H1 (cell line): Measurements from ENCODE around the gene PGAP2. TPM values are rescaled to one million over a fixed set of nuclear protein-coding genes. Genes with fewer than 3 reads are reported as not detected.

Source experiments
- CTCF ChIA-PET: fragments of 300-600 bp; sonication (Branson Sonifier 250); formaldehyde crosslinking; loops from one replicate; lab custom pipeline; 2021; ENCODE audit not compliant: partially characterized antibody; lab: Charles Lee
- POLR2A ChIA-PET: fragments of 300-600 bp; sonication (Branson Sonifier 250); formaldehyde crosslinking; loops from one replicate; lab custom pipeline; 2021; ENCODE audit warnings: inconsistent platforms; ENCODE audit not compliant: partially characterized antibody; lab: Charles Lee
- DNase-seq, 2 experiments: peaks; one replicate each; pipeline versions ENCODE4 v3.0.0 to v3.0.0-alpha.2; 2010 to 2022; ENCODE audit warnings: low spot score in 2 of 2, low read depth in 1 of 2, mixed read lengths in 1 of 2
- FAIRE-seq: peaks from 2 replicates; lab custom pipeline; 2011; peaks lifted over from hg19 to GRCh38; lab: Jason Lieb, UNC
- H2AFZ ChIP-seq: 2 replicates; pipeline ENCODE4 v1.8.1; 2012; ENCODE audit warnings: low read length, inconsistent platforms
- H2AK5ac ChIP-seq: 2 replicates; pipeline ENCODE4 v1.6.1; 2013; ENCODE audit warnings: low read depth, low read length
- H2BK120ac ChIP-seq: replicated peaks from 2 replicates; pipeline ENCODE3; 2013; ENCODE audit warnings: low read depth, low read length, inconsistent platforms
- H2BK12ac ChIP-seq: 2 replicates; pipeline ENCODE4 v1.6.1; 2013; ENCODE audit warnings: low read depth, low read length
- H2BK15ac ChIP-seq: 2 replicates; pipeline ENCODE4 v1.6.1; 2013; ENCODE audit warnings: low read length
- H2BK20ac ChIP-seq: 2 replicates; pipeline ENCODE4 v1.6.1; 2013; ENCODE audit warnings: low read length
- H2BK5ac ChIP-seq: 2 replicates; pipeline ENCODE4 v1.6.1; 2013; ENCODE audit warnings: low read depth, low read length
- H3K14ac ChIP-seq: 2 replicates; pipeline ENCODE4 v1.6.1; 2013; ENCODE audit warnings: inconsistent platforms; ENCODE audit not compliant: insufficient read length
- H3K18ac ChIP-seq: 2 replicates; pipeline ENCODE4 v1.6.1; 2013; ENCODE audit warnings: low read length; ENCODE audit errors: extremely low read depth
- H3K23ac ChIP-seq: 2 replicates; pipeline ENCODE4 v1.6.1; 2013; ENCODE audit warnings: inconsistent platforms; ENCODE audit not compliant: insufficient read length
- H3K23me2 ChIP-seq: 2 replicates; pipeline ENCODE4 v1.6.1; 2013; ENCODE audit warnings: low read depth, low read length
- H3K27ac ChIP-seq: 2 replicates; pipeline ENCODE4 v1.6.1; 2011; ENCODE audit warnings: low read depth, low read length, inconsistent platforms
- H3K27me3 ChIP-seq, 4 experiments: replicated peaks in 1 of 4; 1 replicate in 1 of 4; 2 replicates in 3 of 4; pipeline versions ENCODE4 v1.6.1 to v1.8.1; 2011 to 2013; ENCODE audit warnings: low read length in 3 of 4, mild to moderate bottlenecking in 3 of 4, inconsistent platforms in 2 of 4, mixed read lengths in 2 of 4, moderate library complexity in 1 of 4; ENCODE audit not compliant: control insufficient read depth in 3 of 4, insufficient read depth in 3 of 4; ENCODE audit errors: extremely low read depth in 1 of 4
- H3K36me3 ChIP-seq, 4 experiments: 2 replicates each; pipeline versions ENCODE4 v1.6.1 to v1.8.1; 2011 to 2013; ENCODE audit warnings: mild to moderate bottlenecking in 4 of 4, low read length in 3 of 4, moderate library complexity in 2 of 4, control low read depth in 1 of 4, inconsistent platforms in 1 of 4; ENCODE audit not compliant: insufficient read depth in 4 of 4, control insufficient read depth in 2 of 4
- H3K4ac ChIP-seq: replicated peaks from 2 replicates; pipeline ENCODE3; 2013; ENCODE audit warnings: low read length, low read depth, mixed read lengths, inconsistent platforms; ENCODE audit not compliant: insufficient read length
- H3K4me1 ChIP-seq, 4 experiments: replicated peaks in 1 of 4; 1 replicate in 1 of 4; 2 replicates in 3 of 4; pipeline versions ENCODE4 v1.6.1 to v1.8.1; 2011 to 2013; ENCODE audit warnings: low read length in 3 of 4, inconsistent platforms in 2 of 4, mixed read lengths in 1 of 4; ENCODE audit not compliant: insufficient read depth in 4 of 4, control insufficient read depth in 3 of 4
- H3K4me2 ChIP-seq, 2 experiments: 2 replicates each; pipeline versions ENCODE4 v1.6.1 to v1.8.1; 2011 to 2013; ENCODE audit warnings: low read depth in 2 of 2, low read length in 2 of 2, control low read depth in 1 of 2, inconsistent platforms in 1 of 2, mild to moderate bottlenecking in 1 of 2; ENCODE audit not compliant: insufficient read depth in 1 of 2
- H3K4me3 ChIP-seq, 4 experiments: fragments of 200-600, 300-600 bp in 1 of 4; sonication (generic), shearing (Covaris generic), sonication (Bioruptor Twin) in 1 of 4; 2 replicates each; pipeline versions ENCODE4 v1.5.1 to v1.8.1; 2011 to 2016; ENCODE audit warnings: low read length in 4 of 4, low read depth in 3 of 4, control low read depth in 2 of 4, inconsistent platforms in 2 of 4, mild to moderate bottlenecking in 2 of 4, mixed read lengths in 1 of 4, moderate library complexity in 1 of 4; ENCODE audit not compliant: insufficient read depth in 2 of 4; ENCODE audit errors: extremely low read depth in 1 of 4
- H3K56ac ChIP-seq: replicated peaks from 2 replicates; pipeline ENCODE3; 2013; ENCODE audit warnings: low read depth, mild to moderate bottlenecking, mixed read lengths, low read length, inconsistent platforms; ENCODE audit not compliant: insufficient read length
- H3K79me1 ChIP-seq: 2 replicates; pipeline ENCODE4 v1.6.1; 2013; ENCODE audit warnings: low read depth, low read length, control low read depth
- H3K79me2 ChIP-seq, 2 experiments: 2 replicates each; pipeline versions ENCODE4 v1.6.1 to v1.8.1; 2012 to 2013; ENCODE audit warnings: low read length in 2 of 2, mild to moderate bottlenecking in 2 of 2, inconsistent platforms in 1 of 2; ENCODE audit not compliant: insufficient read depth in 2 of 2, control insufficient read depth in 1 of 2
- H3K9ac ChIP-seq, 4 experiments: replicated peaks in 1 of 4; 1 replicate in 1 of 4; 2 replicates in 3 of 4; pipeline versions ENCODE4 v1.6.1 to v1.8.1; 2011 to 2013; ENCODE audit warnings: low read depth in 3 of 4, low read length in 3 of 4, control low read depth in 2 of 4, mild to moderate bottlenecking in 2 of 4, moderate library complexity in 2 of 4, inconsistent platforms in 1 of 4; ENCODE audit errors: extremely low read depth in 1 of 4
- H3K9me3 ChIP-seq, 2 experiments: 2 replicates each; pipeline versions ENCODE4 v1.6.1 to v1.8.1; 2012 to 2013; ENCODE audit warnings: mild to moderate bottlenecking in 2 of 2, moderate library complexity in 2 of 2, control low read depth in 1 of 2, inconsistent platforms in 1 of 2, low read depth in 1 of 2, low read length in 1 of 2, mixed read lengths in 1 of 2; ENCODE audit not compliant: insufficient read depth in 2 of 2
- H4K20me1 ChIP-seq, 2 experiments: replicated peaks in 1 of 2; 2 replicates each; pipeline versions ENCODE3 to v1.8.1; 2011 to 2013; ENCODE audit warnings: inconsistent platforms in 2 of 2, low read length in 2 of 2, mild to moderate bottlenecking in 1 of 2; ENCODE audit not compliant: insufficient read depth in 2 of 2, control insufficient read depth in 1 of 2
- H4K5ac ChIP-seq: 2 replicates; pipeline ENCODE4 v1.6.1; 2013; ENCODE audit warnings: low read length, low read depth, mixed read lengths, inconsistent platforms; ENCODE audit not compliant: insufficient read length
- H4K8ac ChIP-seq: 2 replicates; pipeline ENCODE4 v1.8.0; 2013; ENCODE audit warnings: mild to moderate bottlenecking, moderate library complexity, low read length, inconsistent platforms; ENCODE audit not compliant: insufficient read depth; ENCODE audit errors: extremely low read depth
- H4K91ac ChIP-seq: replicated peaks from 2 replicates; pipeline ENCODE3; 2013; ENCODE audit warnings: low read length, mixed read lengths, inconsistent platforms; ENCODE audit not compliant: insufficient read length
- CTCF ChIP-seq, 3 experiments: IDR thresholded peaks; 1 replicate in 2 of 3; 2 replicates in 1 of 3; pipeline versions ENCODE4 v1.5.1 to v1.6.1; 2011; ENCODE audit warnings: low read length in 3 of 3, mild to moderate bottlenecking in 3 of 3, inconsistent platforms in 2 of 3, low read depth in 1 of 3, moderate library complexity in 1 of 3; ENCODE audit not compliant: insufficient read depth in 1 of 3; ENCODE audit errors: control extremely low read depth in 1 of 3
- EGR1 ChIP-seq: IDR thresholded peaks from 2 replicates; pipeline ENCODE4 v1.6.1; 2011; ENCODE audit warnings: low read depth, low read length, borderline replicate concordance
- MAFK ChIP-seq: IDR thresholded peaks from 2 replicates; pipeline ENCODE4 v1.6.1; 2012; ENCODE audit warnings: low read depth, mild to moderate bottlenecking, improper control_type of control experiment, low read length
- PHF8 ChIP-seq: fragments of 200-600 bp; sonication (generic); conservative IDR thresholded peaks from 2 replicates; pipeline ENCODE4 v1.7.1; 2012; ENCODE audit warnings: low read depth, mild to moderate bottlenecking, inconsistent platforms, low read length, moderate library complexity
- WGBS, 2 experiments: shearing (Covaris generic) in 1 of 2; methylation state at CpG; one replicate each; pipeline versions ENCODE4 v1.1.6 to v1.1.7; 2013 to 2015; ENCODE audit warnings: low lambda C conversion rate in 2 of 2, mixed read lengths in 2 of 2, inconsistent platforms in 1 of 2, low coverage in 1 of 2, missing lambda C conversion rate in 1 of 2; ENCODE audit not compliant: insufficient replicate concordance in 2 of 2, insufficient coverage in 1 of 2, insufficient read length in 1 of 2; ENCODE audit errors: extremely low coverage in 1 of 2, missing lambda C conversion rate in 1 of 2; 5-methylcytosine and 5-hydroxymethylcytosine counted together
- polyA plus RNA-seq, 7 experiments: library from polyadenylated mRNA; depleted of rRNA in 3 of 7; stranded (reverse) in 5 of 7; unstranded in 2 of 7; fragments of >200 nt in 5 of 7; fragments of 200-250 nt in 2 of 7; gene quantifications; 1 replicate in 5 of 7; 2 replicates in 1 of 7; 4 replicates in 1 of 7; pipeline versions ENCODE4 v1.2.1 to v1.2.3, GENCODE V29; 2011 to 2013; ENCODE audit warnings: missing spikeins in 2 of 7, mixed read lengths in 2 of 7
- total RNA-seq: library from RNA; stranded (reverse); fragmentation: NEBNext Ultra II Directional; extraction: Animal tissue kit (Norgen Biotek cat#: 25700); gene quantifications from 2 replicates; pipeline ENCODE4 v1.2.1, GENCODE V29; 2021

The PGAP2 gene
- total and polyA plus RNA-seq, 2 of the 8 experiments (the other 6 are each of a cell fraction or from before 2014, with no cell fraction given): 56.5 to 106 TPM

GRCh38 chr11:3835751-3836150 lies 27.4 kb downstream of the PGAP2 start:
- H3K9ac ChIP-seq: no peak overlapping the region
- no peak overlapping the region for H2AFZ ChIP-seq
- no peak overlapping the region for H2BK5ac ChIP-seq
- H3K27me3 ChIP-seq: no peaks in the 10 kb centered on the region
- H3K4me2 ChIP-seq: no peak overlapping the region
- peaks cover 7% of the 10 kb centered on the region for H3K23me2 ChIP-seq
- no peak overlapping the region for H2BK12ac ChIP-seq
- 93% methylated on average over 3 of the region's 4 CpGs; no CpG with 5 or more reads in 1 of the 2 experiments for WGBS, 2 experiments
- peaks cover 0 to 7% (median 2%) of the 10 kb centered on the region in 4 experiments; a peak in 2 of 8 replicates for H3K36me3 ChIP-seq
- no peaks in the 10 kb centered on the region for H3K9me3 ChIP-seq
- FAIRE-seq: no peak
- H2AK5ac ChIP-seq: no peak overlapping the region
- H3K14ac ChIP-seq: no peak overlapping the region
- H3K79me2 ChIP-seq: peaks cover 12 to 60% of the 10 kb centered on the region in 2 experiments
- H3K18ac ChIP-seq: no peak overlapping the region
- no peak overlapping the region for H3K23ac ChIP-seq
- peaks cover 25% of the 10 kb centered on the region for H3K79me1 ChIP-seq
- peaks cover 17 to 37% of the 10 kb centered on the region in 2 experiments for H4K20me1 ChIP-seq
- no peak for DNase-seq
- H2BK15ac ChIP-seq: no peak overlapping the region
- H3K56ac ChIP-seq: no peak overlapping the region
- no peak overlapping the region for H3K27ac ChIP-seq
- H4K91ac ChIP-seq: no peak overlapping the region
- CTCF ChIA-PET: interaction anchor here (0.6 to 18.5 kb wide), 8 partner anchors 10 to 250 kb away, joined by 3 to 214 read pairs (median 4); partner anchors contain the start of genes PGAP2 and STIM1
- H3K4me3 ChIP-seq: no peak overlapping the region
- no peak overlapping the region for H2BK20ac ChIP-seq
- no peak overlapping the region for H4K8ac ChIP-seq
- POLR2A ChIA-PET: interaction anchor here (1.0 to 1.6 kb wide), 5 partner anchors 9 to 20 kb away, joined by 3 to 7 read pairs (median 4); partner anchors contain the start of gene STIM1
- H2BK120ac ChIP-seq: no peak overlapping the region
- H4K5ac ChIP-seq: no peak overlapping the region
- H3K4ac ChIP-seq: no peak overlapping the region
- peaks cover 11 to 29% (median 16%) of the 10 kb centered on the region in 4 experiments for H3K4me1 ChIP-seq
- TF ChIP-seq CTCF (IDR thresholded peaks at IDR 0.05; ENCODE audit: control extremely low read depth in 1 of 3, insufficient read depth in 1 of 3, low read depth in 1 of 3, low read length in 3 of 3) (no peak), EGR1 (no peak), MAFK (no peak), PHF8 (no peak)
